Breast epithelium (tissue), 4 donors: ENCODE data around the gene FGGY. TPM values are rescaled to one million over a fixed set of nuclear protein-coding genes. Genes with fewer than 3 reads are reported as not detected.

ENCODE experiments used
- DNase-seq, 2 donors: peaks; one replicate each; pipeline ENCODE4 v3.0.0-alpha.2; 2019; ENCODE audit warnings: low spot score in 2 of 2
- H3K27ac ChIP-seq, 2 donors: fragments of 200-600 bp; sonication (generic) in 1 of 2; one replicate each; pipeline ENCODE4 v1.5.1; 2016 to 2019; ENCODE audit warnings: mild to moderate bottlenecking in 1 of 2
- H3K27me3 ChIP-seq, 2 donors: fragments of 200-600 bp; sonication (generic) in 1 of 2; one replicate each; pipeline versions ENCODE4 v1.5.1 to v1.6.0; 2017 to 2019; ENCODE audit warnings: control low read depth in 1 of 2, mild to moderate bottlenecking in 1 of 2
- H3K36me3 ChIP-seq: fragments of 200-600 bp; one replicate; pipeline ENCODE4 v1.5.1; 2019
- H3K4me1 ChIP-seq, 2 donors: fragments of 200-600 bp; sonication (generic); one replicate each; pipeline ENCODE4 v1.5.1; 2016 to 2019; ENCODE audit warnings: control low read depth in 1 of 2
- H3K4me3 ChIP-seq, 3 donors: fragments of 200-600 bp; sonication (generic); 1 replicate in 2 of 3; 2 replicates in 1 of 3; pipeline ENCODE4 v1.5.1; 2016 to 2019; ENCODE audit warnings: mild to moderate bottlenecking in 3 of 3, moderate library complexity in 2 of 3
- H3K9me3 ChIP-seq, 2 donors: fragments of 200-600 bp; sonication (generic) in 1 of 2; one replicate each; pipeline ENCODE4 v1.5.1; 2016 to 2019; ENCODE audit warnings: control low read depth in 1 of 2
- CTCF ChIP-seq, 3 donors: fragments of 450-650 bp; IDR thresholded peaks; one replicate each; pipeline ENCODE4 v1.5.1; 2016 to 2017; ENCODE audit warnings: antibody characterized with exemption in 3 of 3, mild to moderate bottlenecking in 3 of 3, moderate library complexity in 3 of 3
- POLR2A ChIP-seq: fragments of 450-650 bp; IDR thresholded peaks from one replicate; pipeline ENCODE4 v1.6.1; 2016; ENCODE audit warnings: antibody characterized with exemption, mild to moderate bottlenecking, moderate library complexity
- POLR2AphosphoS5 ChIP-seq, 3 donors: sonication (generic); formaldehyde crosslinking; IDR thresholded peaks; one replicate each; pipeline ENCODE4 v1.6.1; 2017; ENCODE audit warnings: antibody characterized with exemption in 3 of 3
- intact Hi-C: fragments of 100-400 bp; cut with DNase I; formaldehyde crosslinking; loops from one replicate; pipeline ENCODE4 v1.15.1; 2023; ENCODE audit warnings: low total_unique reads
- total RNA-seq, 3 donors: library from RNA; depleted of rRNA; stranded (reverse); fragments of >200 nt; gene quantifications; one replicate each; pipeline ENCODE4 v1.1.0, GENCODE V29; 2016

Gene FGGY
- total RNA-seq, 3 donors from 2014 or later: 16.2 to 50.3 (median 29.2) TPM

GRCh38 chr1:59761443-59761842 is 464.5 kb downstream of the FGGY start:
- H3K27me3 ChIP-seq: no peaks in the 10 kb centered on the region
- intact Hi-C loops: no loop called here

GRCh38 chr1:59763418-59763817 is 466.5 kb downstream of the FGGY start:
- H3K27me3 ChIP-seq: no peaks in the 10 kb centered on the region
- no peak for DNase-seq
- H3K4me3 ChIP-seq: no peak overlapping the region
- H3K36me3 ChIP-seq: no peaks in the 10 kb centered on the region
- TF ChIP-seq POLR2AphosphoS5 (IDR thresholded peaks at IDR 0.05) (no peak), POLR2A (no peak), CTCF (IDR thresholded peaks at IDR 0.05) (no peak)
- no peak overlapping the region for H3K27ac ChIP-seq
- no peaks in the 10 kb centered on the region for H3K9me3 ChIP-seq
- intact Hi-C loops: no loop called here
- peaks cover 0 to 6% of the 10 kb centered on the region in 2 donors for H3K4me1 ChIP-seq

More at GRCh38 chr1:59761443-59761842, 464.5 kb downstream of the FGGY start:
- TF ChIP-seq POLR2AphosphoS5 (IDR thresholded peaks at IDR 0.05) (no peak), CTCF (IDR thresholded peaks at IDR 0.05) (no peak), POLR2A (no peak)
- Histone ChIP-seq H3K27ac (no peak overlapping the region), H3K4me3 (no peak overlapping the region), H3K36me3 (no peaks in the 10 kb centered on the region), H3K4me1 (peaks cover 0 to 6% of the 10 kb centered on the region in 2 donors), H3K9me3 (no peaks in the 10 kb centered on the region)
- no peak for DNase-seq

GRCh38 chr1:59765011-59765730 is 468.3 kb downstream of the FGGY start:
- no peak for DNase-seq
- Histone ChIP-seq H3K27ac (no peak overlapping the region), H3K27me3 (no peaks in the 10 kb centered on the region), H3K9me3 (no peaks in the 10 kb centered on the region), H3K4me3 (no peak overlapping the region), H3K4me1 (no peaks in the 10 kb centered on the region), H3K36me3 (no peaks in the 10 kb centered on the region)
- TF ChIP-seq POLR2A: no peak
- TF ChIP-seq CTCF (IDR thresholded peaks at IDR 0.05): no peak
- intact Hi-C loops: no loop called here

GRCh38 chr1:59766227-59766855 is 469.4 kb downstream of the FGGY start:
- intact Hi-C loops: no loop called here
- DNase-seq: no peak
- H3K9me3 ChIP-seq: no peaks in the 10 kb centered on the region

GRCh38 chr1:59767119-59767518 is 470.2 kb downstream of the FGGY start:
- DNase-seq: no peak
- TF ChIP-seq POLR2A (no peak), CTCF (IDR thresholded peaks at IDR 0.05) (no peak), POLR2AphosphoS5 (IDR thresholded peaks at IDR 0.05) (no peak)
- intact Hi-C loops: no loop called here

More at GRCh38 chr1:59766227-59766855, 469.4 kb downstream of the FGGY start:
- no peaks in the 10 kb centered on the region for H3K36me3 ChIP-seq
- H3K27me3 ChIP-seq: no peaks in the 10 kb centered on the region
- no peak overlapping the region for H3K27ac ChIP-seq
- no peak for TF ChIP-seq POLR2AphosphoS5 (IDR thresholded peaks at IDR 0.05)
- no peak overlapping the region for H3K4me3 ChIP-seq
- no peaks in the 10 kb centered on the region for H3K4me1 ChIP-seq

More at GRCh38 chr1:59767119-59767518, 470.2 kb downstream of the FGGY start:
- Histone ChIP-seq H3K9me3 (no peaks in the 10 kb centered on the region), H3K36me3 (no peaks in the 10 kb centered on the region), H3K27ac (no peak overlapping the region), H3K4me3 (no peak overlapping the region), H3K27me3 (no peaks in the 10 kb centered on the region), H3K4me1 (no peaks in the 10 kb centered on the region)
